GM19239 (cell line): ENCODE results near the gene KCNG4.

ENCODE experiments used
- DNase-seq: peaks from one replicate; pipeline ENCODE4 v3.0.0; 2011; ENCODE audit warnings: low spot score; ENCODE audit not compliant: insufficient read length
- FAIRE-seq: peaks from 2 replicates; lab custom pipeline; 2011; peaks lifted over from hg19 to GRCh38; lab: Jason Lieb, UNC

The KCNG4 gene

GRCh38 chr16:84190731-84191388, 49.0 kb downstream of the KCNG4 start, which contains the start of gene ADAD2:
Gene ADAD2 (plus strand): TSS chr16:84191157. CDS start chr16:84191231, 74 bp downstream.
- no peak for DNase-seq
- no peak for FAIRE-seq

- FAIRE-seq (peak; percentile 87), DNase-seq (peak; percentile 100)
Measured at GRCh38 chr16:84186685-84187437, 53.0 kb downstream of the KCNG4 start, which contains the start of gene TAF1C. Gene TAF1C (minus strand): TSS chr16:84187057. CDS start chr16:84184988, 2,069 bp downstream.

- DNase-seq: no peak
- FAIRE-seq: no peak
Measured at GRCh38 chr16:84184775-84185174, 55.0 kb downstream of the KCNG4 start.

GRCh38 chr16:84183911-84184591, 55.8 kb downstream of the KCNG4 start:
- no peak for FAIRE-seq
- DNase-seq: no peak

- FAIRE-seq: no peak
- DNase-seq: no peak
Measured at GRCh38 chr16:84183572-84183875, 56.3 kb downstream of the KCNG4 start.

GRCh38 chr16:84182680-84183571, 56.9 kb downstream of the KCNG4 start:
- FAIRE-seq (no peak), DNase-seq (no peak)

GRCh38 chr16:84182104-84182503, 57.7 kb downstream of the KCNG4 start:
- DNase-seq: no peak
- no peak for FAIRE-seq

GRCh38 chr16:84181144-84181915, 58.5 kb downstream of the KCNG4 start:
- FAIRE-seq (no peak), DNase-seq (no peak)

GRCh38 chr16:84180519-84181140, 59.2 kb downstream of the KCNG4 start:
- FAIRE-seq (no peak), DNase-seq (no peak)

- DNase-seq (no peak), FAIRE-seq (no peak)
Measured at GRCh38 chr16:84179612-84180320, 60.0 kb downstream of the KCNG4 start.

- FAIRE-seq: no peak
- no peak for DNase-seq
Measured at GRCh38 chr16:84178892-84179611, 60.8 kb downstream of the KCNG4 start.

GRCh38 chr16:84178146-84178765, 61.6 kb downstream of the KCNG4 start:
- FAIRE-seq (no peak), DNase-seq (no peak)

GRCh38 chr16:84177741-84178073, 62.1 kb downstream of the KCNG4 start:
- DNase-seq: no peak
- FAIRE-seq: no peak

GRCh38 chr16:84176192-84177053, 63.4 kb downstream of the KCNG4 start:
- no peak for FAIRE-seq
- no peak for DNase-seq

GRCh38 chr16:84175350-84176081, 64.3 kb downstream of the KCNG4 start:
- DNase-seq (peak; percentile 87), FAIRE-seq (peak; percentile 75)

- no peak for FAIRE-seq
- no peak for DNase-seq
Measured at GRCh38 chr16:84174396-84174795, 65.4 kb downstream of the KCNG4 start.
